Thoracic aorta (tissue), 2 donors: ENCODE measurements around the gene VPS37B. TPM values are rescaled to one million over a fixed set of nuclear protein-coding genes. Genes with fewer than 3 reads are reported as not detected.
A peak's percentile ranks its signal among the peaks of the same experiment; 100 is the strongest.
"Not testable (repeated sequence)": the region's sequence is repeated elsewhere in the genome, so short reads cannot be mapped to it uniquely, and the experiment has no call there.

Experiments
- ATAC-seq: fragments of 150-250 bp; one replicate; pipeline ENCODE4 v1.8.0; 2017; ENCODE audit warnings: low read depth; ENCODE audit not compliant: insufficient number of reproducible peaks, low FRiP score
- DNase-seq: peaks from one replicate; pipeline ENCODE4 v3.0.0-alpha.2; 2020; ENCODE audit warnings: low spot score
- H3K27ac ChIP-seq, 2 donors: fragments of 200-600 bp; sonication (generic); 1 replicate in 1 of 2; 2 replicates in 1 of 2; pipeline ENCODE4 v1.5.1; 2016; ENCODE audit warnings: mild to moderate bottlenecking in 2 of 2, moderate library complexity in 2 of 2
- H3K27me3 ChIP-seq: fragments of 200-600 bp; sonication (generic); replicated peaks from 2 replicates; pipeline ENCODE4 v1.6.0; 2016; ENCODE audit warnings: mild to moderate bottlenecking; ENCODE audit not compliant: insufficient read depth
- H3K36me3 ChIP-seq: fragments of 200-600 bp; sonication (generic); one replicate; pipeline ENCODE4 v1.5.1; 2016
- H3K4me1 ChIP-seq, 2 donors: fragments of 200-600 bp; sonication (generic); 1 replicate in 1 of 2; 2 replicates in 1 of 2; pipeline versions ENCODE4 v1.5.1 to v1.6.0; 2016; ENCODE audit warnings: low read depth in 2 of 2, mild to moderate bottlenecking in 1 of 2; ENCODE audit not compliant: control insufficient read depth in 1 of 2
- H3K4me3 ChIP-seq: fragments of 200-600 bp; sonication (generic); 2 replicates; pipeline ENCODE4 v1.5.1; 2016; ENCODE audit warnings: mild to moderate bottlenecking
- H3K9me3 ChIP-seq: fragments of 200-600 bp; sonication (generic); 2 replicates; pipeline ENCODE4 v1.5.1; 2016
- total RNA-seq, 2 donors: library from RNA; depleted of rRNA; stranded (reverse); fragments of >200 nt; gene quantifications; one replicate each; pipeline versions ENCODE4 v1.1.0 to v1.2.3, GENCODE V29; 2016
- TF ChIP-seq, protein P1 (sequence below): fragments of 200-600 bp; sonication (generic); IDR thresholded peaks from one replicate; pipeline ENCODE4 v1.5.1; 2019; ENCODE audit warnings: antibody characterized with exemption

The VPS37B gene
- total RNA-seq, 2 donors from 2014 or later = 30.9 to 50.1 TPM

DNA sequence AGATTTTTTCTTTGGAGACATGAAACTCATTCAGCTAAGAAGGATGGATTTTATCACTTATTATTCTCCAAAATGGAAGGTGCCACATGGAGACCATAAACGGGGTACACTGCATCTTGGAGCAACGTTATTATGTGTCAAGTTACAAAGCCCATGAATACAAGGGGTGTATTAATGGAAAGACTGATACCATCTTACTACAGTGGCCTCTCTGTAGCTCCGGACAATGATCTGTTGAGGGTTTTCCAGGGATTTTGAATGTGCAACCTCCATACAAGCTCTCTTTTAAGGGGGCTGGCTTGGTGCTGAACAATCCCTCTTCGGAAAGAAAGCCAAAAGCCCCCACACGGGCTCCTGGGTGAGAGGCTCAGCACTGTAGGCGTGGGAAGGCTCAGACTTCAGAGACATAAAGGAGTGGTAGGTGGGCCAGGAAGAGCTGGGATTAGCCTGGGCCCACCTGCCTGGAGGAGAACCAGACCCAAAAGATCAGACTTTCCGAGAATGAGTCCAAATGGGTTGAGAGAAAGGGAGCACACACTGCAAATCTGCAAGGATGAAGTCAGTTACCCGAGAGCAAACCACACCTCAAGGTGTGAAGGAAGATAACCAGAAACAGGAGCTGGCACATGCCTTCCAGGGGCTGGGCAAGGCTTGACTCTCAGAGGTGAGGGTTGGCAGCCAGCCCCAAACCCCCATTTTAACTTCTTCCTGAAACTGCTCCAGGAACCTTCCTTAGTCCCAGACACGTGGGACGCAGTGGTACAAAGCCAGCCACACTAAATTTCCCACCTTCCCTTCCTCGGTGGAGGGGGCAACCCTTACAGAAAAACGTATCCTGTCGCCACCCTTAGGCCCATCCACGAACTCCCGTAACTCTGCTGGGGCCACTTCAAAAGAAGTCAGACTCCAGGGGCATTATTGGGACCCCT is 1.5 kb downstream of the VPS37B start:
- DNase-seq (no peak), ATAC-seq (no peak)
- Histone ChIP-seq H3K4me3 (peak overlapping the region; percentile 91), H3K27me3 (no peaks in the 10 kb centered on the region), H3K36me3 (no peaks in the 10 kb centered on the region), H3K27ac (peak overlapping the region; percentile 84 to 89), H3K9me3 (no peaks in the 10 kb centered on the region), H3K4me1 (peaks cover 47 to 55% of the 10 kb centered on the region in 2 donors)
- TF ChIP-seq, protein P1, sequence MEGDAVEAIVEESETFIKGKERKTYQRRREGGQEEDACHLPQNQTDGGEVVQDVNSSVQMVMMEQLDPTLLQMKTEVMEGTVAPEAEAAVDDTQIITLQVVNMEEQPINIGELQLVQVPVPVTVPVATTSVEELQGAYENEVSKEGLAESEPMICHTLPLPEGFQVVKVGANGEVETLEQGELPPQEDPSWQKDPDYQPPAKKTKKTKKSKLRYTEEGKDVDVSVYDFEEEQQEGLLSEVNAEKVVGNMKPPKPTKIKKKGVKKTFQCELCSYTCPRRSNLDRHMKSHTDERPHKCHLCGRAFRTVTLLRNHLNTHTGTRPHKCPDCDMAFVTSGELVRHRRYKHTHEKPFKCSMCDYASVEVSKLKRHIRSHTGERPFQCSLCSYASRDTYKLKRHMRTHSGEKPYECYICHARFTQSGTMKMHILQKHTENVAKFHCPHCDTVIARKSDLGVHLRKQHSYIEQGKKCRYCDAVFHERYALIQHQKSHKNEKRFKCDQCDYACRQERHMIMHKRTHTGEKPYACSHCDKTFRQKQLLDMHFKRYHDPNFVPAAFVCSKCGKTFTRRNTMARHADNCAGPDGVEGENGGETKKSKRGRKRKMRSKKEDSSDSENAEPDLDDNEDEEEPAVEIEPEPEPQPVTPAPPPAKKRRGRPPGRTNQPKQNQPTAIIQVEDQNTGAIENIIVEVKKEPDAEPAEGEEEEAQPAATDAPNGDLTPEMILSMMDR = no peak

DNA sequence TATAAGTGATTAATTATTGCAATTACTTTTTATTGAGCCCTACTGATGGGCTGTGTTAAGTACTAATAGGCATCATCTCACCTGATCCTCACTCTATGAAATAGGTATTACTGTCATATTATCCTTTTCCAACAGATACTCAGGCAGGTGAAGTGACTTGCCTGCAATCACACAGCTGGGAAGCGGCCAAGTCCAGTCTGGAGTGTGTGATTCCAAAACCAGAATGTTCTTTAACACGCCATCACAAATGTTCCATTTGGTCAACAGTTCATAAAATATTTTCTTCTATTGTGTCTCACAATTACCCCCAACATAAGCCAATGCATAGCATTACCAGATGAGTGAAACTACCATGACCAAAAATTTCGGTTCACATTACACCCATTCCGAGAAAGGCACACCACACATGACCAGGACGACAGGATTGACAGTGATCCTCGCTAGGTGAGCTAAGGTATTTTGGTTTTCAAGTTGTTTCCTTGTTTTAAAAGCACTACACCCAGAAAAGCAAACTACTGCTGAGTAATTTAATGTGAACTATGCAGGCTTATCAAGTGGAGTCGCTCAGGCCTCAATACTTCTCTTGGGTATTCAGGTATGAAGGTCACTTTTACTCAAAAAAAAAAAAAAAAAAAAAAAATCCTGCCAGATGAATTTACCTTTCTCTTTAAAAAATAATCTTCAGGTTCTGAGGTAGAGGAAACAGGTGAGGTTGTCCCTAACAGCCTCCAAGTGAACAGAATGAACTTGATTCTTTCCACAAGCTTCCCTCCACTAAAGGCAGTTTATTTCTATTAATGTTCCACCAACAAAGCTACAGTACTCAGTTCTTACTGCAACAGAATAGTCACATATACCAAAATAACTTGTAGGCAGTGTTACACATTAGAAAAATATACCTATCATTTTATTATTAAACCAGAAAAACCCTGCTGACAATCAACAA is 2.4 kb downstream of the VPS37B start:
- H3K4me3 ChIP-seq = peak overlapping the region; percentile 91
- H3K27me3 ChIP-seq = no peaks in the 10 kb centered on the region
- peaks cover 55 to 63% of the 10 kb centered on the region in 2 donors for H3K4me1 ChIP-seq
- H3K9me3 ChIP-seq = no peaks in the 10 kb centered on the region
- ATAC-seq (no peak), DNase-seq (no peak)
- no peaks in the 10 kb centered on the region for H3K36me3 ChIP-seq
- TF ChIP-seq, protein P1 = no peak
- H3K27ac ChIP-seq = peak overlapping the region; percentile 84 to 89

DNA sequence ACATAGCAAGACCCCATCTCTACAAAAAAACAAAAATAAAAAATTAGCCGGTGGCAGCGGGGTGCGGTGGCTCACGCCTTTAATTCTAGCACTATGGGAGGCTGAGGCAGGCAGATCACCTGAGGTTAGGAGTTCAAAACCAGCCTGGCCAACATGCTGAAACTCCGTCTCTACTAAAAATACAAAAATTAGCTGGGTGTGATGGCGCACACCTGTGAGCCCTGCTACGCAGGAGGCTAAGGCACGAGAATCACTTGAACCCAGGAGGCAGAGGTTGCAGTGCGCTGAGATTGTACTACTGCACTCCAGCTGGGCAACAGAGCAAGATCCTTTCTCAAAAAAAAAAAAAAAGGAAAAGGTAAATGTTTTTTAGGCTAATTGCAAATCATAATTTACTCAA is 3.2 kb downstream of the VPS37B start:
- H3K9me3 ChIP-seq, ATAC-seq, H3K36me3 ChIP-seq, H3K4me3 ChIP-seq, DNase-seq, H3K27me3 ChIP-seq: not testable (repeated sequence)
- Histone ChIP-seq H3K27ac (peak overlapping the region; percentile 84 to 89), H3K4me1 (peaks cover 55 to 71% of the 10 kb centered on the region in 2 donors)

DNA sequence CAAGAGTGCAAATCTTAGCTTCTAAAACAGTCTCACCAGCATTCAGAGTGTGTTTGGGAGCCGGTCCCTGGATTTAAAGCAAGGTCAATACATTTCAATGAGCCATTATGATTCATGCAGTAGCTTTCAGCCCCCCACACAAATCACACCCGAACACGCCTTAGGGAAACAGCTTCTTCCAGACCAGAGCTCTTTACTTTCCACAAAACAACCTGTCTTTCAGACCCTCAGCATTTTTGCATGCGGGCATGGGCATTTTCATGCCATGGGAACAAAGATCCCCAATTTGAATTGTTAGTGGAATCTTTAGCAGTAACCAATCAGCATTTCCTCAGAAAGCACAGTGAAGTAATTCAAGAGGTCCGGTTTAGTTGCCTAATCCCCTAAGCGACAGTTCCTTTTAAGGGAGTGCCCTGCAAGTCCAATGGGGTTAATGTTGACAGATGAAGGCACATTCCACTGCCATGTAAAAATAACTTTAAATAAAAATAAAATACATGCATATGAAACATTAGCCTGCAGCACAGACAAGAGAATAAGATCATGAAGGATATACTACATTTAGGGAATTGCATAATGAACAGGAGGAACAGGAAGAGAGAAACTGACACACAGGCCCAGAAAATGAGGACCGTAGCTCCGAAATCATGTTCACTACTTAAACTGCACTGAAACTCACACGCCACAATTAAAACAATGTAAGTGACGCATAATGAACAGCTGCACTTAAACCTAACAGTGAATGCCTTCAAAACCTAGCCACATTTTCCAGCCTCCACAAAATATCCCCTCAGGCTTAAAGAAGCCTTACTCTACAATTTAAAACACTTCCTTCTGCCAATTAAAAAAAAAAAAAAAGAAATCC is 4.0 kb downstream of the VPS37B start:
- no peak for DNase-seq
- TF ChIP-seq, protein P1 = no peak
- Histone ChIP-seq H3K4me1 (peaks cover 55 to 77% of the 10 kb centered on the region in 2 donors), H3K36me3 (no peaks in the 10 kb centered on the region), H3K27ac (peak overlapping the region; percentile 84 to 89), H3K9me3 (no peaks in the 10 kb centered on the region), H3K27me3 (no peaks in the 10 kb centered on the region), H3K4me3 (peak overlapping the region; percentile 58)
- no peak for ATAC-seq
